Upper lobe of left lung (tissue), 4 donors: ENCODE measurements around the gene FCRLA.
"Not testable (repeated sequence)": the region's sequence is repeated elsewhere in the genome, so short reads cannot be mapped to it uniquely, and the experiment has no call there.

ENCODE experiments used
- POLR2A ChIP-seq, 4 donors: fragments of 450-650 bp; IDR thresholded peaks; one replicate each; pipeline ENCODE4 v1.5.1; 2016 to 2017; ENCODE audit warnings: antibody characterized with exemption in 4 of 4, mild to moderate bottlenecking in 2 of 4
- POLR2AphosphoS5 ChIP-seq, 2 donors: sonication (generic); formaldehyde crosslinking; IDR thresholded peaks; one replicate each; pipeline ENCODE4 v1.5.1; 2017; ENCODE audit warnings: antibody characterized with exemption in 2 of 2
- TF ChIP-seq, protein P1 (sequence below), 6 experiments: fragments of 450-650 bp in 4 of 6; fragments of 200-600 bp in 2 of 6; sonication (generic) in 2 of 6; IDR thresholded peaks; one replicate each; pipeline ENCODE4 v1.5.1; 2016 to 2019; ENCODE audit warnings: antibody characterized with exemption in 6 of 6

DNA sequence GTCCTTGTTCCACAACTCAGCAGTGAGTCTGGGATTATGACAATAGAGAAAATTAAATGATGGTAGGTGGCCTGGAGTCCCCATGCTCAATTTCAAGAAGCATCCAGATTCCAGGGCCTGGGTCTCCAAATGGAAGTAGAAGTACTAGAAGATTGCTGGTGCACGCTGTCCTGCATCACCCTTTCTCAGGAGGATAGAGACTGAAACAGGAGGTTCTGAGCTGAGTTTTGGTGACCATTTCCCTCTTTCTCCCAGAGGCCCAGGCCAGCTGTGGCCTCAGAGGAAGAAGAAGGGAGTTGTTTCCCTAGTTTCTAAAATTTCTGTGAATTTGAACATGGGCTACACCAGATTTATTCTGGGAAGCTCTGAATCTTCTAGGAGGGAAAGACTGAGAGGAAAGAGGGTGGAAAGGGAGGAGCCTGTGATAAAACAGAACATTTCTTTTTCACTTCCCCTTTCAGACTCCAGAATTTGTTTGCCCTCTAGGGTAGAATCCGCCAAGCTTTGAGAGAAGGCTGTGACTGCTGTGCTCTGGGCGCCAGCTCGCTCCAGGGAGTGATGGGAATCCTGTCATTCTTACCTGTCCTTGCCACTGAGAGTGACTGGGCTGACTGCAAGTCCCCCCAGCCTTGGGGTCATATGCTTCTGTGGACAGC, 44.2 kb upstream of the FCRLA start, which contains the start of gene FCGR2B:
- not testable (repeated sequence) for TF ChIP-seq POLR2AphosphoS5, POLR2A (IDR thresholded peaks at IDR 0.05)
- TF ChIP-seq, protein P1, sequence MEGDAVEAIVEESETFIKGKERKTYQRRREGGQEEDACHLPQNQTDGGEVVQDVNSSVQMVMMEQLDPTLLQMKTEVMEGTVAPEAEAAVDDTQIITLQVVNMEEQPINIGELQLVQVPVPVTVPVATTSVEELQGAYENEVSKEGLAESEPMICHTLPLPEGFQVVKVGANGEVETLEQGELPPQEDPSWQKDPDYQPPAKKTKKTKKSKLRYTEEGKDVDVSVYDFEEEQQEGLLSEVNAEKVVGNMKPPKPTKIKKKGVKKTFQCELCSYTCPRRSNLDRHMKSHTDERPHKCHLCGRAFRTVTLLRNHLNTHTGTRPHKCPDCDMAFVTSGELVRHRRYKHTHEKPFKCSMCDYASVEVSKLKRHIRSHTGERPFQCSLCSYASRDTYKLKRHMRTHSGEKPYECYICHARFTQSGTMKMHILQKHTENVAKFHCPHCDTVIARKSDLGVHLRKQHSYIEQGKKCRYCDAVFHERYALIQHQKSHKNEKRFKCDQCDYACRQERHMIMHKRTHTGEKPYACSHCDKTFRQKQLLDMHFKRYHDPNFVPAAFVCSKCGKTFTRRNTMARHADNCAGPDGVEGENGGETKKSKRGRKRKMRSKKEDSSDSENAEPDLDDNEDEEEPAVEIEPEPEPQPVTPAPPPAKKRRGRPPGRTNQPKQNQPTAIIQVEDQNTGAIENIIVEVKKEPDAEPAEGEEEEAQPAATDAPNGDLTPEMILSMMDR (IDR thresholded peaks at IDR 0.05): not testable (repeated sequence)
